ENCODE results near the gene BMERB1.

DNA sequence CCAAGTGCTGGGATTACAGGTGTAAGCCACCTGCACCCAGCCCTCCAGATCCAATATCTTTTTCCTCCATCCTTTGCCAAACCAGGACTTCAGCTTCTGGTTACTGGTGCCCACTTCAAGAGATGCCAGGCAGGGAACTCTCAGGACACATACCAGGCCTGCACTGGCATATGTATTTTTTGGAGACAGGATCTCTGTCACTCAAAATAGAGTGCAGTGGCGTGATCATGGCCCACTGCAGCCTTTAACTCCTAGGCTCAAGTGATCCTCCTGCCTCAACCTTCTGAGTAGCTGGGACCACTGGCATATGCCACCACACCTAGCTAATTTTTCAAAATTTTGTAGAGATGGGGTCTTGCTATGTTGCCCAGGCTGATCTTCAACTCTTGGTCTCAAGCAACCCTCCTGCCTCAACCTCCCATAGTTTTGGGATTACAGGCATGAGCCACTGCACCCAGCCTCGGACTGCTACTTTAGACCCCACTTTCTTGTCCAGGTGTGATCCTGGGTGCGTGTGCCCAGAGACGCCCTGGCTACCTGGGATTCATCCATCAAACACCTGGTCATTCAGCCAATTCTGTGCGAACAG lies 55.8 kb downstream of the BMERB1 start:
- TF ChIP-seq, protein P1, sequence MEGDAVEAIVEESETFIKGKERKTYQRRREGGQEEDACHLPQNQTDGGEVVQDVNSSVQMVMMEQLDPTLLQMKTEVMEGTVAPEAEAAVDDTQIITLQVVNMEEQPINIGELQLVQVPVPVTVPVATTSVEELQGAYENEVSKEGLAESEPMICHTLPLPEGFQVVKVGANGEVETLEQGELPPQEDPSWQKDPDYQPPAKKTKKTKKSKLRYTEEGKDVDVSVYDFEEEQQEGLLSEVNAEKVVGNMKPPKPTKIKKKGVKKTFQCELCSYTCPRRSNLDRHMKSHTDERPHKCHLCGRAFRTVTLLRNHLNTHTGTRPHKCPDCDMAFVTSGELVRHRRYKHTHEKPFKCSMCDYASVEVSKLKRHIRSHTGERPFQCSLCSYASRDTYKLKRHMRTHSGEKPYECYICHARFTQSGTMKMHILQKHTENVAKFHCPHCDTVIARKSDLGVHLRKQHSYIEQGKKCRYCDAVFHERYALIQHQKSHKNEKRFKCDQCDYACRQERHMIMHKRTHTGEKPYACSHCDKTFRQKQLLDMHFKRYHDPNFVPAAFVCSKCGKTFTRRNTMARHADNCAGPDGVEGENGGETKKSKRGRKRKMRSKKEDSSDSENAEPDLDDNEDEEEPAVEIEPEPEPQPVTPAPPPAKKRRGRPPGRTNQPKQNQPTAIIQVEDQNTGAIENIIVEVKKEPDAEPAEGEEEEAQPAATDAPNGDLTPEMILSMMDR (IDR thresholded peaks at IDR 0.05) = no peak
- TF ChIP-seq NFIC (IDR thresholded peaks at IDR 0.05; ENCODE audit: borderline replicate concordance) = no peak
- TF ChIP-seq EZH2phosphoT487 (IDR thresholded peaks at IDR 0.05; ENCODE audit: borderline replicate concordance, low read depth) = no peak
- TF ChIP-seq, protein P2, sequence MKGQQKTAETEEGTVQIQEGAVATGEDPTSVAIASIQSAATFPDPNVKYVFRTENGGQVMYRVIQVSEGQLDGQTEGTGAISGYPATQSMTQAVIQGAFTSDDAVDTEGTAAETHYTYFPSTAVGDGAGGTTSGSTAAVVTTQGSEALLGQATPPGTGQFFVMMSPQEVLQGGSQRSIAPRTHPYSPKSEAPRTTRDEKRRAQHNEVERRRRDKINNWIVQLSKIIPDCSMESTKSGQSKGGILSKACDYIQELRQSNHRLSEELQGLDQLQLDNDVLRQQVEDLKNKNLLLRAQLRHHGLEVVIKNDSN (IDR thresholded peaks at IDR 0.05; ENCODE audit: borderline replicate concordance, low read depth) = no peak
- no peak for TF ChIP-seq CHD2 (IDR thresholded peaks at IDR 0.05; ENCODE audit: low read length, partially characterized antibody)
- no peak for TF ChIP-seq RFX5 (IDR thresholded peaks at IDR 0.05; ENCODE audit: low read length)
- no peak for TF ChIP-seq SIN3A (IDR thresholded peaks at IDR 0.05; ENCODE audit: borderline replicate concordance, low read depth, low read length)
- no peak for TF ChIP-seq SMC3 (IDR thresholded peaks at IDR 0.05; ENCODE audit: low read depth, low read length)
- no peak for TF ChIP-seq JUND (IDR thresholded peaks at IDR 0.05)
- TF ChIP-seq POLR2AphosphoS5 (IDR thresholded peaks at IDR 0.05; ENCODE audit: low read depth, low read length) = no peak
- TF ChIP-seq RAD21 (IDR thresholded peaks at IDR 0.05; ENCODE audit: low read length) = no peak
- no peak for TF ChIP-seq TAF1 (IDR thresholded peaks at IDR 0.05; ENCODE audit: borderline replicate concordance, low read depth, low read length)
